Measurements from ENCODE around the gene RAB22A.

DNA sequence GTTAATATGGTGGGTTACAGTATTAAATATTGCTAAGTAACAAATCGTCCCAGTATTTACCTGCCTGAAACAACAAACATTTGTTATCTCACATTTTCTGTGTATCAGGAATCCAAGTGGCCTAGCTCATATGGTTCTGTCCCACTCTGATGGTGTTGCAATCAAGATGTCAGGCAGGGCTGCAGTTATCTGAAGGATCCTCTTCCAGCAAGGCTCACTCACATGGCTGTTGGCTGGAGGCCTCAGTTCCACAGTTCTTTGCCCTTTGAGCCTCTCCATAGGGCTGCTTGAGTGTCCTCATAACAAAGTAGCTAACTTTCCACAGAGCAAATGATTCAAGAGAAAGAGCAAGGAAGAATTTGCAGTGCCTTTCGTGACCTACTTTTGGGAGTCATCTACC is 17.7 kb downstream of the RAB22A start:
- TF ChIP-seq POLR2A (IDR thresholded peaks at IDR 0.05), result no peak
- TF ChIP-seq, protein P1, sequence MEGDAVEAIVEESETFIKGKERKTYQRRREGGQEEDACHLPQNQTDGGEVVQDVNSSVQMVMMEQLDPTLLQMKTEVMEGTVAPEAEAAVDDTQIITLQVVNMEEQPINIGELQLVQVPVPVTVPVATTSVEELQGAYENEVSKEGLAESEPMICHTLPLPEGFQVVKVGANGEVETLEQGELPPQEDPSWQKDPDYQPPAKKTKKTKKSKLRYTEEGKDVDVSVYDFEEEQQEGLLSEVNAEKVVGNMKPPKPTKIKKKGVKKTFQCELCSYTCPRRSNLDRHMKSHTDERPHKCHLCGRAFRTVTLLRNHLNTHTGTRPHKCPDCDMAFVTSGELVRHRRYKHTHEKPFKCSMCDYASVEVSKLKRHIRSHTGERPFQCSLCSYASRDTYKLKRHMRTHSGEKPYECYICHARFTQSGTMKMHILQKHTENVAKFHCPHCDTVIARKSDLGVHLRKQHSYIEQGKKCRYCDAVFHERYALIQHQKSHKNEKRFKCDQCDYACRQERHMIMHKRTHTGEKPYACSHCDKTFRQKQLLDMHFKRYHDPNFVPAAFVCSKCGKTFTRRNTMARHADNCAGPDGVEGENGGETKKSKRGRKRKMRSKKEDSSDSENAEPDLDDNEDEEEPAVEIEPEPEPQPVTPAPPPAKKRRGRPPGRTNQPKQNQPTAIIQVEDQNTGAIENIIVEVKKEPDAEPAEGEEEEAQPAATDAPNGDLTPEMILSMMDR (IDR thresholded peaks at IDR 0.05), result no peak
- no peak for TF ChIP-seq EP300 (IDR thresholded peaks at IDR 0.05)

Data from tibial nerve (tissue), 4 donors.